ENCODE measurements around the gene IL20RB.
"Not testable (repeated sequence)": the region's sequence is repeated elsewhere in the genome, so short reads cannot be mapped to it uniquely, and the experiment has no call there.

The IL20RB gene

DNA sequence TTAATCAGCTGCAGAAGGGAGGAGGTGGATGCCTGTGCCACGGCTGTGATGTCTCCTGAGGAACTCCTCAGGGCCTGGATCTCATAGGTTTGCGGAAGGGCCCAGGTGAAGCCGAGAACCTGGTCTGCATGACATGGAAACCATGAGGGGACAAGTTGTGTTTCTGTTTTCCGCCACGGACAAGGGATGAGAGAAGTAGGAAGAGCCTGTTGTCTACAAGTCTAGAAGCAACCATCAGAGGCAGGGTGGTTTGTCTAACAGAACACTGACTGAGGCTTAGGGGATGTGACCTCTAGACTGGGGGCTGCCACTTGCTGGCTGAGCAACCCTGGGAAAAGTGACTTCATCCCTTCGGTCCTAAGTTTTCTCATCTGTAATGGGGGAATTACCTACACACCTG lies 52.4 kb downstream of the IL20RB start:
- no peak overlapping the region for H3K4me3 ChIP-seq (ENCODE audit: low read depth, low read length)
- TF ChIP-seq, protein P1, sequence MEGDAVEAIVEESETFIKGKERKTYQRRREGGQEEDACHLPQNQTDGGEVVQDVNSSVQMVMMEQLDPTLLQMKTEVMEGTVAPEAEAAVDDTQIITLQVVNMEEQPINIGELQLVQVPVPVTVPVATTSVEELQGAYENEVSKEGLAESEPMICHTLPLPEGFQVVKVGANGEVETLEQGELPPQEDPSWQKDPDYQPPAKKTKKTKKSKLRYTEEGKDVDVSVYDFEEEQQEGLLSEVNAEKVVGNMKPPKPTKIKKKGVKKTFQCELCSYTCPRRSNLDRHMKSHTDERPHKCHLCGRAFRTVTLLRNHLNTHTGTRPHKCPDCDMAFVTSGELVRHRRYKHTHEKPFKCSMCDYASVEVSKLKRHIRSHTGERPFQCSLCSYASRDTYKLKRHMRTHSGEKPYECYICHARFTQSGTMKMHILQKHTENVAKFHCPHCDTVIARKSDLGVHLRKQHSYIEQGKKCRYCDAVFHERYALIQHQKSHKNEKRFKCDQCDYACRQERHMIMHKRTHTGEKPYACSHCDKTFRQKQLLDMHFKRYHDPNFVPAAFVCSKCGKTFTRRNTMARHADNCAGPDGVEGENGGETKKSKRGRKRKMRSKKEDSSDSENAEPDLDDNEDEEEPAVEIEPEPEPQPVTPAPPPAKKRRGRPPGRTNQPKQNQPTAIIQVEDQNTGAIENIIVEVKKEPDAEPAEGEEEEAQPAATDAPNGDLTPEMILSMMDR (IDR thresholded peaks at IDR 0.05; ENCODE audit: borderline replicate concordance, insufficient read depth, low read depth, low read length): no peak

DNA sequence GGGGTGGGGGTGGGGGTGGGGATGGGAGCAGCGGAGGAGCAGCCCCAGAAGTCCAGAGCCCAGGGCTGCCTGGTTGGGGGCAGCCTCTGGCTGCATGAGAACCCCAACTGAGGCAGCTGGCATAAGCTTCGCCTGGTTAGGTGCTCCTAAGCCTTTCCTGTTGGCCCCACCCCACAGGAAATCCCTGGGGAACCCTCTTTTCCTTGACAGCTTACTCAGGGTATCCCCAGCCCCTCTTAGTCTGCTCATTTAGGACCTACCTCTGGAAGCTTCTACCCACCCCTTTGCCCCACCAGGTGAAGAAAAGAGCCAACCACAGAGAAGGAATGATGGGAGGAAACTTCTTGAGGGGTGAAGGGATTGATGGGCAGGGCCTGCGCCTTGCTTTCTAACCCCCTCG lies 53.4 kb downstream of the IL20RB start:
- no peak overlapping the region for H3K4me3 ChIP-seq (ENCODE audit: low read depth, low read length)
- TF ChIP-seq, protein P1 (IDR thresholded peaks at IDR 0.05; ENCODE audit: borderline replicate concordance, insufficient read depth, low read depth, low read length): no peak

DNA sequence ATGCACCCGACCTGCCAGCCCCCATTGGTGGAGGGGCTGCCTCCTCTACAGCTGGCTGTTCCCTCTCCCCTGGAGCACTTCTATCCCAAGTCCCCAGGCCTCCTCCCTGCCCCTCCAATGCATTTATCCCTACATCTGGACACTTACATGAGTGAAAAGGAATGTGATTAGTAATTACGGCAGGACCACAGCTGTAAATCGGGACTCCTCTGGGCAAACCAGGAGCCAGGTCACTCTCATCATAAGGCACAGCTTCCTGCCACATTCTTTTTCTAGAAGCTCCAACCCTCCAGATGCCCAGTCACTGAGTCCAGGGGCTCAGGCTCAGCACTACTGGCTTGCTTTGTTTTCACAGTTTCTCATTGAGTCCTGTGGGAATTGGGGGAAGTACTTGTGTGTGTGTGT lies 54.3 kb downstream of the IL20RB start:
- TF ChIP-seq, protein P1 (IDR thresholded peaks at IDR 0.05; ENCODE audit: borderline replicate concordance, insufficient read depth, low read depth, low read length): no peak
- H3K4me3 ChIP-seq (ENCODE audit: low read depth, low read length): no peak overlapping the region

DNA sequence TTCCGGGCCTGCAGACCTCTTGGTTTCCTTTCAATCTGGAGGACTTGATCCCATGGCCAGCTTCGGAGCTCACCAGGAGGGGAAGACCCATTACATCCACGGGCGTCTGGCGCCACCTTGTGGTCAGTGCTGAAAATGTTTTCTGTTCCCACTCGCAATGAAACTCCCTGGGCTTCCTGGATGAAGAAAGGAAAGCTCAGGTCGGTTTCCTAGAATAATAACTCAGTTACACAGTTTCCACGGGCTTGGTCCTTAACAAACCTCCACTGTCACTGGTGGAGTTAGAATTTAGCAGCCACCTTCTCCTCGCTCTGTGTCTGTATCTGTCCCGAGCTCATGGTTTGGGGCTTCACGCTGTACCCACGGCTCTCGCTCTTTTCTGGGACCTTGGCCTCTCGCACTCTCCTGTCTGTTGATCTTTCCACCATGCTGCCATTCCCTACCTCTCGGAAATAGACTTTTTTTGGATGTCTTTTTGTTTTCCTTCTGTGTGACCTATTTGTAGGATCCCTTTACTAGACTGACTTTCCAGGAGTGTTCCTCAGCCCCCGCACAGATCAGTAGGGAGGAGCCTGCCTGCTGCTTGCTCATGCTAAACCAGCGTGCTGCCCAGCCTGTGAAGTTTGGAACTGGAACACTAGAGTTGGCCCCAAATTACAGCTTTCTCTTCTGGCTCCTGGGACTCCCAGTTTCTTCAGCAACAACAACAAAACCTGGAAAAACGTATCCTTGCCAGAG lies 56.3 kb downstream of the IL20RB start:
- TF ChIP-seq, protein P1 (IDR thresholded peaks at IDR 0.05; ENCODE audit: borderline replicate concordance, insufficient read depth, low read depth, low read length): peak; percentile 62
- peak overlapping the region; percentile 51 for H3K4me3 ChIP-seq (ENCODE audit: low read depth, low read length)

DNA sequence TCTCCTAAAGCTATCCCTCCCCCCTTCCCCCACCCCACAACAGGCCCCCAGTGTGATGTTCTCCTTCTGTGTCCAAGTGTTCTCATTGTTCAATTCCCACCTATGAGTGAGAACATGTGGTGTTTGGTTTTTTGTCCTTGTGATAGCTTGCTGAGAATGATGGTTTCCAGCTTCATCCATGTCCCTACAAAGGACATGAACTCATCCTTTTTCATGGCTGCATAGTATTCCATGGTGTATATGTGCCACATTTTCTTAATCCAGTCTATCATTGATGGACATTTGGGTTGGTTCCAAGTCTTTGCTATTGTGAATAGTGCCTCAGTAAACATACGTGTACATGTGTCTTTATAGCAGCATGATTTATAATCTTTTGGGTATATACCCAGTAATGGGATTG lies 59.5 kb downstream of the IL20RB start:
- not testable (repeated sequence) for H3K4me3 ChIP-seq (ENCODE audit: low read depth, low read length)

DNA sequence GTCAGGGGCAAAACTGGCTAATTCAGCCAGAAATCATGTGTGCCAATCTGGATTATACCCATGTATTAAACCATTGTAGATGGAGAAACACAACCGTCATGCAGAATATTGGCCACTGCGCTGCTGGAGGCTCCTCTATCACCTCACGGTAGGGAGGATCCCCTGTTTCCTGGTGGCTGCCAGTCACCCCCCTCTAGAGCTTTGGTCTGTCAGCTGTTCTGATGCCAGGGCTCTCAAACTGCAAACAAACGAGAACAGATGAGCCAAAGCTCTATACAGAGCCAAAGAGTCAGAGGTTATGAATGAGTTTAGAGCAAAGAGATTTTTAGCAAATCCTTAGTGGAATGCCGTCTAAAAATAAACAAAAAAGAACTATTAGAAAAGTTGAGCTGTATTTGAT lies 62.5 kb downstream of the IL20RB start:
- no peak overlapping the region for H3K4me3 ChIP-seq (ENCODE audit: low read depth, low read length)
- TF ChIP-seq, protein P1 (IDR thresholded peaks at IDR 0.05; ENCODE audit: borderline replicate concordance, insufficient read depth, low read depth, low read length): no peak

DNA sequence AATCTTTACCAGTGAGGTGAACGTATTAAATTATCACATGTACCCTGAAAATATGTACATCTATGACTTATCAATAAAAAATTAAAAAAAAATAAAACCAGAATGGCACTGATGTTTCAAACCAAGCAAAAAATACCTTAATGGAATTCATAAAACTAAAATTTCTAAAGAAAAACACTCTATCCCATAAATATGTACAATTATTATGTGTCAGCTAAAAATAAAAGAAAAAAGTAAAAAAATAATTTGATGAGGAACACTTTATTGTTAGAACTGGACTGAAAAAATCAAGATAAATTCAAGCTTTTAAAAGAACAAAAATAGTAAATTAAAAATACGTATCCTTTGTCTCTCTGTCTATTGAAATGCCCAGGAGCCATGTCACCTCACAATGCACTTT lies 63.1 kb downstream of the IL20RB start:
- TF ChIP-seq, protein P1 (IDR thresholded peaks at IDR 0.05; ENCODE audit: borderline replicate concordance, insufficient read depth, low read depth, low read length): no peak
- no peak overlapping the region for H3K4me3 ChIP-seq (ENCODE audit: low read depth, low read length)
